Retinal pigment epithelial cell (primary cell): ENCODE measurements around the gene EXPH5.

Source experiments
- DNase-seq: peaks from one replicate; pipeline ENCODE4 v3.0.0-alpha.2; 2010; ENCODE audit warnings: low read depth
- H3K4me3 ChIP-seq: 2 replicates; pipeline ENCODE4 v1.5.1; 2011; ENCODE audit warnings: mild to moderate bottlenecking, low read length, control low read depth, moderate library complexity
- CTCF ChIP-seq: conservative IDR thresholded peaks from 2 replicates; pipeline ENCODE4 v1.5.1; 2011; ENCODE audit warnings: low read depth, low read length, control low read depth, inconsistent platforms

EXPH5 gene

GRCh38 chr11:108628812-108629211 is 35.2 kb upstream of the EXPH5 start:
- DNase-seq = no peak
- TF ChIP-seq CTCF = no peak
- H3K4me3 ChIP-seq = no peak overlapping the region

DNA sequence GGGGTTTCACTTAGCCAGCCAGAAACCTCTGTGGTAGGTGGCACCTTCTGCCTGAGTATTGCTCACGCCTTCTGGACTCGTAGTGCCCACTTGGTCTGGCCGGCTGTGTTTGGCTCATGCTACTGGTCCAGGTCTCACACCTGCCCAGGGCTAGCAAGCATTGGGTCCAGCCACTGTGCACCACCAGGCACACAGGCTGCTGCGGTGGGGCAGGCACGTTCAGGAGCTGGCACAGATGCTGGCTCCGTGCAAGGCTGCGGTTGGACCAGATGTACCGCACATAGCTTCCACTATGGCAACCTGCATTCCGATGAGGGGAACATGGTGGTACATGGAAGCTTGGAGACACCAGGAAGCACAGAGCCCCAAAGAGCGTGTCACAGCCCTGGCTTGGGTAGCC is 34.8 kb upstream of the EXPH5 start:
- no peak overlapping the region for H3K4me3 ChIP-seq
- no peak for DNase-seq
- TF ChIP-seq CTCF = no peak

DNA sequence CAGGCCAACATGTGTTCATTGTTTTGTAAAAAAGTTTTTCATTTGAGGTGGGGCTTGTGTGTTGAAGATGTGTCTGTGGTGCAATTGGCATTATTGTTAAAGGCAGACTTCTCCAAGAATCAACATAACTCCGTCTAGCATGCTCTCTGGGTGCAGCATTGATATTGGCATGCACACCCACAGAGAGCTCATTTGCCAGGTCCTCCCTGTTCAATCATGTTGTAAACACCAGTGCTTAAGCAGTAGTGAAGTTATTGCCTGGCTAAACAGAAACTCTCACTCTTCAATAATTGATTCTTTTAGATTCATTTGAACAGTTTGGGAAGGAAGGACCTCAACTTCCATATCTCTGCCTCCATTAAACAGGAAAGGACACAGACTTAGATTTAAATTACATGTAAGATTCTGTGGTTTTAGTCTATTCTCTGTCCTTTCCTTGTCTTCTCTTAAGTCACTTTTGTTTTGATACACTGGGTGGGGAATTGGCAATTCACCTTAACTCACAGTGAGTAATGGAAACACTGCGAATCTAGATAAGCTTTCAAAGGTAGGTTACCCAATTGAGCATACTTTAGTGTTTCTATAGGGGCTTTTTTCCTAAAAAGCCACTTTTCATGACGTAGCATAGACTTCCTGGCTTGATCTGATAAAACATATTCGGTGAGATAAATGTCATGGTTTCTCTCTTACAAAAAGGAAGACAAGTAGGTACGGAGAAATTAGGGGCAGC is 30.8 kb upstream of the EXPH5 start:
- TF ChIP-seq CTCF = no peak
- H3K4me3 ChIP-seq = no peak overlapping the region
- no peak for DNase-seq

DNA sequence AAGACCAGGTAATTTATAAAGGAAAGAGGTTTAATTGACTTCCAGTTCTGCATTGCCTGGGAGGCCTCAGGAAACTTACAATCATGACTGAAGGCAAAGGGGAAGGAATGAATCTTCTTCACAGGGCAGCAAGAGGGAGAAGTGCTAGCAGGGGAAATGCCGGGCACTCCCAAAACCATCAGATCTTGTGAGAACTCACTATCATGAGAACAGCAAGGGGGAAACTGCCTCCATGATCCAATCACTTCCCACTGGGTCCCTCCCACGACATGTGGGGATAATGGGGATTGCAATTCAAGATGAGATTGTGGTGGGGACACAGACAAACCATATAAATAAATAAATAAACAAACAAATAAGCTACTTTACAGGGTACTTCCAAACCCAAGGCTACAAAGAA is 28.8 kb upstream of the EXPH5 start:
- H3K4me3 ChIP-seq = no peak overlapping the region
- DNase-seq = no peak
- TF ChIP-seq CTCF = no peak

- no peak overlapping the region for H3K4me3 ChIP-seq
- no peak for DNase-seq
- no peak for TF ChIP-seq CTCF
Observed at GRCh38 chr11:108620958-108621772, 27.6 kb upstream of the EXPH5 start.

- no peak for TF ChIP-seq CTCF
Observed at GRCh38 chr11:108618529-108618928, 25.0 kb upstream of the EXPH5 start.

GRCh38 chr11:108617055-108617454 is 23.5 kb upstream of the EXPH5 start:
- no peak for TF ChIP-seq CTCF
- no peak overlapping the region for H3K4me3 ChIP-seq
- DNase-seq = no peak

More at GRCh38 chr11:108618529-108618928, 25.0 kb upstream of the EXPH5 start:
- H3K4me3 ChIP-seq = no peak overlapping the region
- no peak for DNase-seq
